ENCODE measurements around the gene NIPBL.

DNA sequence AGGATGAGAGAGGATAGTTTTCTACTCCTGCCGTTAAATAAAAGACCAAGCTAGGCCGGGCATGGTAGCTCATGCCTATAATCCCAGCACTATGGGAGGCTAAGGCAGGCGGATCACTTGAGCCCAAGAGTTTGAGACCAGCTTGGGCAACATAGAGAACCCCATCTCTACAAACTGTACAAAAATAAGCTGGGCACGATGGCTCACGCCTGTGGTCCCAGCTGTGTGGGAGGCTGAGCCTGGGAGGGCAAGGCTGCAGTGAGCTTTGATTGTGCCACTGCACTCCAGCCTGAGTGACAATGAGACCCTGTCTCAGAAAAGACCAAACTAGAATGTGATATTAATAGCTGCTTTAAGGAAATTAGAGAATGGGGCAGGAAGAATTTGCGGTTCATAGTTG, 158.4 kb downstream of the NIPBL start:
- TF ChIP-seq, protein P1, sequence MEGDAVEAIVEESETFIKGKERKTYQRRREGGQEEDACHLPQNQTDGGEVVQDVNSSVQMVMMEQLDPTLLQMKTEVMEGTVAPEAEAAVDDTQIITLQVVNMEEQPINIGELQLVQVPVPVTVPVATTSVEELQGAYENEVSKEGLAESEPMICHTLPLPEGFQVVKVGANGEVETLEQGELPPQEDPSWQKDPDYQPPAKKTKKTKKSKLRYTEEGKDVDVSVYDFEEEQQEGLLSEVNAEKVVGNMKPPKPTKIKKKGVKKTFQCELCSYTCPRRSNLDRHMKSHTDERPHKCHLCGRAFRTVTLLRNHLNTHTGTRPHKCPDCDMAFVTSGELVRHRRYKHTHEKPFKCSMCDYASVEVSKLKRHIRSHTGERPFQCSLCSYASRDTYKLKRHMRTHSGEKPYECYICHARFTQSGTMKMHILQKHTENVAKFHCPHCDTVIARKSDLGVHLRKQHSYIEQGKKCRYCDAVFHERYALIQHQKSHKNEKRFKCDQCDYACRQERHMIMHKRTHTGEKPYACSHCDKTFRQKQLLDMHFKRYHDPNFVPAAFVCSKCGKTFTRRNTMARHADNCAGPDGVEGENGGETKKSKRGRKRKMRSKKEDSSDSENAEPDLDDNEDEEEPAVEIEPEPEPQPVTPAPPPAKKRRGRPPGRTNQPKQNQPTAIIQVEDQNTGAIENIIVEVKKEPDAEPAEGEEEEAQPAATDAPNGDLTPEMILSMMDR (IDR thresholded peaks at IDR 0.05) = no peak
- TF ChIP-seq EZH2 (IDR thresholded peaks at IDR 0.05) = no peak
